Fibroblast of skin of right quadriceps (primary cell): ENCODE results near the gene IFNA16.
"Not testable (repeated sequence)": the region's sequence is repeated elsewhere in the genome, so short reads cannot be mapped to it uniquely, and the experiment has no call there.

Source experiments
- DNase-seq: peaks from one replicate; pipeline ENCODE4 v3.0.0-alpha.2; 2013

Gene IFNA16

GRCh38 chr9:21217211-21217610, at the start of gene IFNA16:
Gene IFNA16, minus strand, starts transcription at chr9:21217311. Its CDS starts 6 bp downstream, at chr9:21217305.
- not testable (repeated sequence) for DNase-seq

GRCh38 chr9:21265421-21266189, 48.5 kb upstream of the IFNA16 start:
- DNase-seq, result no peak

GRCh38 chr9:21255538-21256212, 38.6 kb upstream of the IFNA16 start:
- no peak for DNase-seq

DNA sequence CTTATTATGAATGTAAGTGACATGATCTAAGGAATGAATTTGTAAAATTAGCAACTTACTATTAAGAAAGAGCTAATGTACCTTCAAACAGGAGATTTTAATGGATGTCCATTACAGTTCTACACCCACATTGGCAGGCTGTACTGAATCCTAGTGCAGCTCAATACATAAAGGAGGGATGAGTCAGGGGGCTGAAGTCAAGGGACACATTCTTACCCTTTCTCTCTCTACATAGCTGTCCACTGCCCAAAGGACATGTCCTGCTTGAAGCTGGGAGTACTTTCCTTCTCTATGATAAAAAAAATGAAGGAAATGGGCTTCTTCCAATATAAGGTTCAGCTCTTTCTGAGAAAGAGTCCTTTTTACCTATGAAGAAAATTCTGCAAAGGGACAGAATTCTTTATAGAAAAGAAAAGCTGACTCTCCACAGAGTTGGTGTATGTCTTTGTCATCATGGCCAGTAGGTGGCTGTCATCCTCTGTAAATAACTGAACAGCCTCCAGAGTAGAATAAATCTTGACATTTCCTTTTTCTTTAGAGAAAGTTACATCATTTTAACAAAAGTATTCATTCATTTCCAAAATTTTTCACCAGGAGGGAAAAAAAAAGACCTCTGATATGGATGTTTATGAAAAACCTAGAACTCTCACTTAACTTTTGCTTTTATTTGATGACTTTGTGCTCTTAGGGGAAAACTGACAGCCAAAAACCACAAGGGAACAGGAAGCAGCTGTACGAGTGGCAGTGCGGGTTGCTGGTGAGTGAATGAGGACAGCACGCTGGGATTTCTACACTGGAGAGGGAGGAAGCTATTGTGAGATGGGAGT, 35.8 kb upstream of the IFNA16 start:
- peak; percentile 22 for DNase-seq

DNA sequence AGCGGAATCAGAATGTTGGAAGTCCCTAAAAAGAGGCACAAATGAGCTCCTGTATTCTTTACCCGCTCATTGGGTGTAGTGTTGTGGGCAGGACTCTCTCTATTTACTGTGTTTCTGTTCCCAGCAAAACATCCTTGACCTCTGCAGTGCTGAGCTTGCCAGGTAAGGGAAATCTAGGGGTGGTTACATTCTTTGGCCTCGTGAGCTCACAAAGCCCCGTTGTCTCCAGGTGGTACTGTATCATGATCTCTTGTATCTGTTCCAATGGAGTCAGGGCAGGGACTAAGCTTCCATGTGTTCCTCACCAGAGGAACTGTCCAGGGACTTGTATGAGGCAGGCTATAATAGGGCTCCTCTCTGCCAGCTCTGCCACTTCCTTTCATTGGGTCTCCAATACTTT, 34.5 kb upstream of the IFNA16 start:
- no peak for DNase-seq

DNA sequence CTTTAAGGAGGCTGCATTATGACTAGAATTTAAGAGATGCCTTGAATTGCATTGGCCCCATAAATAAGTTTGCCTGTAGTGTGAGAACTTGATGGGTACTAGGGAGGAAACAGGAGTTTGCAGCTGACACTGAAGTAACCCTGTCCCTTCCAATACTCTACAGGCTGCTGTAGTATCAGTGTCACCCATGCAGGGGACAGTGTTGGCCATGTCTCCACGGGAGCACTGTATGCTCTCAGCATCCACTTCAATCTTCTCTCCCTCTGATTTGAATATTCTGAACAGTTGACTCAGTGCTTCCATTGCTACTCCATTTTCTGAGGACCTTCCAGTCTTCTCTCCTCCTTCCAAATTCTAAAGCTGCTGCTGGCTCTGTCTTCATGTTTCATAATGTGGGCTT, 34.1 kb upstream of the IFNA16 start:
- no peak for DNase-seq

GRCh38 chr9:21244836-21245235, 27.7 kb upstream of the IFNA16 start:
- DNase-seq, result no peak

DNA sequence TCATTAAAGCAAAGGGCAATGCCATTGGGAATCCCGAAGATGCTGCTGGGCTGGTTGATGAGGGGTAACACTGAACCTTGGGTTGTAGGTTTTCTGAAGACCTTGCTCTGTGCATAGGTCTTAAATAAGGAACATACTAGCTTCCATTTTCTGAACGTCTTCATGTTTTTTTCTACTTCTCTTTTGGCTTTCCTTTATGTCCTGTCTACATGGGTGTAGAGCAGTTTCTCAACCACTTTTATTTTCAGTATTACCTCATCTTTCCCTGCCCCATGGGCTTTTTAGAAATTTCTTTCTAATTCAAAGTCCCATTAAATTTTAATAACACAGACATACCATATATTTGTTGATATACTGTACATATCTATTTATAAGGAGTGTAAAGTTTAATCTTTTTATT, 22.8 kb upstream of the IFNA16 start, which contains the start of gene IFNA14:
IFNA14 (minus strand) TSS at position 95 of the 400 bp plus-strand sequence; CDS start at position 25, 70 bp downstream.
- no peak for DNase-seq

DNA sequence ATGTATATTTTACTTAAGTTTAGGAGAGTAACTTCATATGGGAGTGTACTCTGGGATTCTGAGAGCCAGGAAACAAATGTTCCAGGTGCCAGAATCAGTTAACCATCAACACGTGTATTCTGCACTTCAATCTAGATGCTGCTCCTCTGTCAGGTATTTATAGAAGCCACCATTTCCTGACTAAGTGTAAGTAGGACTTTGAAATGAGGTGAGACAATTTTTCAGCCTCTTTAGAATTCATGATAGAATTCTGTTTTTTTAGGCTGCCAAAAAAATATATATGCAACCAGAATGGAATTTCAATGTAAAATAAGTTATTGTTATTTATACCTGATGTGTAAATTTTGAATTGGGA, 19.2 kb upstream of the IFNA16 start:
- DNase-seq, result not testable (repeated sequence)

GRCh38 chr9:21235468-21236359, 18.6 kb upstream of the IFNA16 start:
- DNase-seq, result peak; percentile 26

DNA sequence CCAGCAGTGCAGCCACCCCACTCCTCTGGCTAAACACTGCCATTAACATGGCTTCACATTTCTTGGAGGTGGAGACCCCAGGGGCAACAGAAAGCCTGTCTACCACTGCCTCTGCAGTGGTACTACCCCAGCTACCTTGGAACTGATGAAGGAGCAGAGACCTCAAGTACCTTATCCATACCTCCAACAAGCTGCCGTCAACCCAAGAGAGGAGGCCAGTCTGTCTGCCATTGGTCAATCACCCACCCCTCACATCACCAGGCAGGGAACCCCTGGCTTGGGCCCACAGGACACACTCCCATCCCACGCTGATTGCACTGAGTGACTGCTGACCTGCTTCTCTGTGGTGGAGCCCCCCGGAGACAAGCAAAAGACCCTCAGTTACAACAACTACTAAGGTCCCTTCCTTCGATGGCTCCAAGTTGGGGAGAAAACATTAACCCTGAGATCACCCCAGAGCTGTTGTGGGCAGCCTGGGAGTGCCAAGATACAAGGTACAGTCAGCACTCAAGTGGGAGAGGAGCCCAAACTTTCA, 17.1 kb upstream of the IFNA16 start:
- no peak for DNase-seq

GRCh38 chr9:21233258-21233657, 16.1 kb upstream of the IFNA16 start:
- no peak for DNase-seq

DNA sequence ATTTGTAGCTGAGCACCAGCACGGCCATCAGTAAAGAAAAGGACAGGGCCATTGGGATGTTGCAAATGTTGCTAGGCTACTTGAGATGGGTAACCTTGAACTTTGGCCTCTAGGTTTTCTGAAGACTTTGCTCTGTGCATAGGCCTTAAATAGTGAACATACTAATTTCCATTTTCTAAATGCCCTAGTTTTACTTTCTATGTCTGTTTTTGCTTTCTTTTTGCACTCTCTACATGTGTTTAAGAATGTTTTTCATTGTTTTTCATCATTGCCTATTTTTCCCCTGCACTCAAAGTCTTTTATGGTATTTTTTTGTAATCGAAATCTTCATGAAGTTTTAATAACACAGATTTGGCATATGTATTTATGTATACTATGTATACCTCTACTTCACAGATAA, 11.0 kb upstream of the IFNA16 start, which contains the start of gene IFNA17:
IFNA17 (minus strand) TSS at position 101 of the 400 bp plus-strand sequence; CDS start at position 52, 49 bp downstream.
- DNase-seq, result no peak

- DNase-seq, result not testable (repeated sequence)
Observed at GRCh38 chr9:21213411-21214326, 3.4 kb downstream of the IFNA16 start.

- not testable (repeated sequence) for DNase-seq
Observed at GRCh38 chr9:21212160-21212559, 5.0 kb downstream of the IFNA16 start.

- DNase-seq, result not testable (repeated sequence)
Observed at GRCh38 chr9:21210782-21211181, 6.3 kb downstream of the IFNA16 start.

DNA sequence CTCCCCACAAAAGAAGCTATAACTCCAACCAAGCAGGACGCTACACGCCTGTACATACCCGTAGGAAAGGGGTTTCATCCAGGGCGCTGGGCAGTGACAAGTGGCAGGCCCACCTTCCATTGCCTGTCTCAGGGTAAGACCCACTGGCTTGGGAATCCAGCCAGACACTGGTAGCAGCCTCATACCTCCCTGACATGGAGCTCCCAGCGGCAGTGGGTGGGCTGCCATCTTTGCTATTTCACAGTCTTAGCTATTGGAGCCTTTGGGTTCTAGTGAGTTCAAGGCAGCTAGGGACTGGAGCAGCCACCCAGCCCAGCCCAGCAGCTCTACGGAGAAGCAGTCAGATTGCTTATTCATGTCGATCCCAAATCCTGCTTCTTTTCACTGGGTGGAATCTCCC, 6.8 kb downstream of the IFNA16 start:
- no peak for DNase-seq

GRCh38 chr9:21207043-21207442, 10.1 kb downstream of the IFNA16 start, which contains the start of gene IFNA10:
Gene IFNA10, minus strand, starts transcription at chr9:21207143. Its CDS starts 46 bp downstream, at chr9:21207097.
- DNase-seq, result not testable (repeated sequence)

GRCh38 chr9:21205204-21205603, 11.9 kb downstream of the IFNA16 start:
- DNase-seq, result no peak

DNA sequence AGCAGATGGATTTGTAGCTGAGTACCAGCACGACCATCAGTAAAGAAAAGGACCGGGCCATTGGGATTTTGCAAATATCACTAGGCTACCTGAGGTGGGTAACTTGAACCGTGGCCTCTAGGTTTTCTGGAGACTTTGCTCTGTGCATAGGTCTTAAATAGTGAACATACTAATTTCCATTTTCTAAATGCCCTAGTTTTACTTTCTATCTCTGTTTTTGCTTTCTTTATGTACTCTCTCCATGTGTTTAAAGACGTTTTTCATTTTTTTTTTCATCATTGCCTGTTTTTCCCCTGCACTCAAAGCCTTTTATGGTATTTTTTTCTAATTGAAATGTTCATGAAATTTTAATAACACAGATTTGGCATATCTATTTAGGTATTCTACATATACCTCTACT, 15.0 kb downstream of the IFNA16 start, which contains the start of gene IFNA7:
IFNA7 (minus strand) TSS at position 101 of the 400 bp plus-strand sequence; CDS start at position 61, 40 bp downstream.
- DNase-seq, result not testable (repeated sequence)
